Glutamatergic neuron (in vitro differentiated cells): ENCODE data around the gene PEX14. TPM values are rescaled to one million over a fixed set of nuclear protein-coding genes. Genes with fewer than 3 reads are reported as not detected.

Source experiments
- DNase-seq: peaks from one replicate; pipeline ENCODE4 v3.0.0; 2022
- H3K27ac Mint-ChIP-seq: one replicate; pipeline ENCODE4 v1.8.0; 2020; ENCODE audit warnings: mild to moderate bottlenecking, mixed read lengths, inconsistent platforms; ENCODE audit not compliant: unreplicated experiment
- H3K27me3 Mint-ChIP-seq: one replicate; pipeline ENCODE4 v1.8.0; 2020; ENCODE audit warnings: mild to moderate bottlenecking, moderate library complexity, mixed read lengths, inconsistent platforms; ENCODE audit not compliant: unreplicated experiment
- H3K36me3 Mint-ChIP-seq: one replicate; pipeline ENCODE4 v1.8.0; 2020; ENCODE audit warnings: mild to moderate bottlenecking, mixed read lengths, inconsistent platforms; ENCODE audit not compliant: unreplicated experiment
- H3K4me1 Mint-ChIP-seq: one replicate; pipeline ENCODE4 v1.8.0; 2020; ENCODE audit warnings: mild to moderate bottlenecking, low read depth, mixed read lengths, inconsistent platforms; ENCODE audit not compliant: unreplicated experiment
- H3K4me3 Mint-ChIP-seq: one replicate; pipeline ENCODE4 v1.8.0; 2020; ENCODE audit warnings: mild to moderate bottlenecking, mixed read lengths, inconsistent platforms; ENCODE audit not compliant: unreplicated experiment
- H3K9me3 Mint-ChIP-seq: one replicate; pipeline ENCODE4 v1.8.0; 2020; ENCODE audit warnings: mild to moderate bottlenecking, moderate library complexity, mixed read lengths, inconsistent platforms; ENCODE audit not compliant: unreplicated experiment
- total RNA-seq: library from RNA; stranded (reverse); fragmentation: NEBNext Ultra II Directional; extraction: Animal tissue kit (Norgen Biotek cat#: 25700); gene quantifications from one replicate; pipeline ENCODE4 v1.2.1, GENCODE V29; 2021; ENCODE audit not compliant: unreplicated experiment
- TF ChIP-seq, protein P1 (sequence below): fragments of 200-600 bp; sonication (generic); IDR thresholded peaks from one replicate; pipeline ENCODE4 v1.5.0; 2021; ENCODE audit not compliant: partially characterized antibody, unreplicated experiment

The PEX14 gene
- total RNA-seq, 1 donor from 2014 or later, result 25.8 TPM

DNA sequence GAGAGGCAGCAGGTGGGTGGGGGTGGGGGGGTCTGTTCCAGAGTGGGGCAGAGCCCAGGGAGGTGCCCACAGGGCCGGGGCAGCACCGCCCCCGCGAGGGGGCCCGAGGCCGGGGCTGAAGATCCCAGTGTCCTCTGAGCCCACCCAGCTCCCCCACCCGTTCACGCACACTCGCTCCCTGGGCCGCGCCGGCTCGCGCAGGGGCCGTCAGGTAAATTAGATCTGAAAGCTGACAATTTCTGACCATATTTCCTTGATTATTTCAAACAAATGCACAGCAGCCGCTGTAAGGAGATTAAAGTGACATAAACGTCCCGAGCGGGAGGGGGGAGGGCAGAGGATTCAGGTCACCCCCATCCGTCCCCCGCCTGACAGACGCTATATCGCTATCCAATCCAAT is 203.7 kb downstream of the PEX14 start:
- H3K27ac Mint-ChIP-seq, result no peak overlapping the region
- DNase-seq, result no peak
- H3K9me3 Mint-ChIP-seq, result peaks cover 3% of the 10 kb centered on the region
- peaks cover 12% of the 10 kb centered on the region for H3K27me3 Mint-ChIP-seq
- peaks cover 41% of the 10 kb centered on the region for H3K4me1 Mint-ChIP-seq
- H3K36me3 Mint-ChIP-seq, result no peaks in the 10 kb centered on the region
- TF ChIP-seq, protein P1, sequence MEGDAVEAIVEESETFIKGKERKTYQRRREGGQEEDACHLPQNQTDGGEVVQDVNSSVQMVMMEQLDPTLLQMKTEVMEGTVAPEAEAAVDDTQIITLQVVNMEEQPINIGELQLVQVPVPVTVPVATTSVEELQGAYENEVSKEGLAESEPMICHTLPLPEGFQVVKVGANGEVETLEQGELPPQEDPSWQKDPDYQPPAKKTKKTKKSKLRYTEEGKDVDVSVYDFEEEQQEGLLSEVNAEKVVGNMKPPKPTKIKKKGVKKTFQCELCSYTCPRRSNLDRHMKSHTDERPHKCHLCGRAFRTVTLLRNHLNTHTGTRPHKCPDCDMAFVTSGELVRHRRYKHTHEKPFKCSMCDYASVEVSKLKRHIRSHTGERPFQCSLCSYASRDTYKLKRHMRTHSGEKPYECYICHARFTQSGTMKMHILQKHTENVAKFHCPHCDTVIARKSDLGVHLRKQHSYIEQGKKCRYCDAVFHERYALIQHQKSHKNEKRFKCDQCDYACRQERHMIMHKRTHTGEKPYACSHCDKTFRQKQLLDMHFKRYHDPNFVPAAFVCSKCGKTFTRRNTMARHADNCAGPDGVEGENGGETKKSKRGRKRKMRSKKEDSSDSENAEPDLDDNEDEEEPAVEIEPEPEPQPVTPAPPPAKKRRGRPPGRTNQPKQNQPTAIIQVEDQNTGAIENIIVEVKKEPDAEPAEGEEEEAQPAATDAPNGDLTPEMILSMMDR, result no peak
- H3K4me3 Mint-ChIP-seq, result no peak overlapping the region

DNA sequence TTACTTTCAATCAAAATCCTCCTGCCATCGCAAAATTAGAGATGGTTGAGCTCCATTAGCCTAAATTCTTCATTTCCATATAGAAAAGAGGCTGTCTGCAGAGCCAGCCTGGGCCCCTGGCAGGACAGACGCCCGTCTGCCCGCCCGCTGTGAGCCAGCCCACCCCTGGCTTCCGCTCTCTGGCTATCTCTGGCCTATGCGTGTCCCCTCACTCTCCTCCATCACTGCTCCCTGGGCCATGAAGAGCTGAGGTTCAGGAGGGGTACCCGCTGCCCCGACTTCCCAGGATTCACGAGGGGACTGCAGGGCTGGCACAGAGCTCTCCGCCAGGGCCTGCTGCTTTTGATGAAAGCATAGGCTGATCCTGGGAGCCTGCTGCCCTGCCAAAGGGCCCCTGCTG is 204.1 kb downstream of the PEX14 start:
- Mint-ChIP-seq H3K27ac (no peak overlapping the region), H3K4me1 (peaks cover 43% of the 10 kb centered on the region), H3K36me3 (no peaks in the 10 kb centered on the region), H3K9me3 (peaks cover 3% of the 10 kb centered on the region), H3K27me3 (peaks cover 12% of the 10 kb centered on the region), H3K4me3 (no peak overlapping the region)
- no peak for DNase-seq
- TF ChIP-seq, protein P1, result no peak

DNA sequence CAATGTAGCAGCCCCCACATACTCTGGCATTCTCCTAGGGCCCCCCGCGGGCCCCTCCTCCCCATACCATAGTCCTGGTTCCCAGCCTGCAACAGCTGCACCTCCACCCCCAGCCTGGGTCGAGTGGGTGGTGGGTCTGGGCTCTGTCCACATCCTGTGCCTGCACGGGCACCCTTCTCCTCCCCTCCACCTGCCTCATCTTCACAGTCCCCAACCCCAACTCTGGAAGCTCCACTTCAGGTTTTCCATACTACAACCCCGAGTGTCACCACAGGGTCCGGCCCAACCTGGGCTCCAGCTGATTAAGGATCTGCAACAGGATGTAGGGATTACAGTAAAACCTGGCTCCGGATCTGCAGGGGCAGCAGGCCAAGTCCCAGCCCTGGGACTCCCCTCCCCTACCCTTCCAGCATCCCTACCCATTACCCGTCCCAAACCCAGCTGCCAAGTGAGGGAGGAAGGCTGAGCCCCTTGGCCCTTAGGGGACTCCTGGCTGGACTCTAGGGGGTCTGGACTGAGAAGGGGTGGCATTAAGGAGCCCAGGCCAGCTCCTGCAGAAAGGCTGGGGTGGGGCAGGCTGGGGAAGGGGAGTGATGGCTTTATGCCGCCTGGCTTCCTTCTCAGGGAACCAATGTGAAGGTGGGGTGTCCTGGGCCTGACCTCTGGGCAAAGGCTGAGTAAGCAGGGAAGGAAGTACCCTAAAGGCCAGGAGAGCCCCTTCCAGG is 204.9 kb downstream of the PEX14 start:
- TF ChIP-seq, protein P1, result no peak
- no peak overlapping the region for H3K4me3 Mint-ChIP-seq
- no peak overlapping the region for H3K27ac Mint-ChIP-seq
- H3K36me3 Mint-ChIP-seq, result no peaks in the 10 kb centered on the region
- H3K4me1 Mint-ChIP-seq, result peaks cover 44% of the 10 kb centered on the region
- peak; percentile 81 for DNase-seq
- H3K9me3 Mint-ChIP-seq, result peaks cover 3% of the 10 kb centered on the region
- peaks cover 13% of the 10 kb centered on the region for H3K27me3 Mint-ChIP-seq

Other genes with a start within 250 kb of the PEX14 start
- gene PGD, start 75.9 kb upstream of the PEX14 start, total RNA-seq, result 304 TPM
- gene CENPS, start 44.5 kb upstream of the PEX14 start, total RNA-seq, result 9.3 TPM
- 0.59 TPM for gene CORT, start 24.9 kb upstream of the PEX14 start, total RNA-seq
- gene DFFA, start 2.4 kb upstream of the PEX14 start, total RNA-seq, result 38.0 TPM